ENCODE results near the gene CSE1L. TPM values are rescaled to one million over a fixed set of nuclear protein-coding genes. Genes with fewer than 3 reads are reported as not detected.
"Not testable (repeated sequence)": the region's sequence is repeated elsewhere in the genome, so short reads cannot be mapped to it uniquely, and the experiment has no call there.

Gene CSE1L
- total RNA-seq, 4 donors from 2014 or later: 35.8 to 40.8 (median 39.5) TPM

GRCh38 chr20:49132995-49133478 is 86.9 kb downstream of the CSE1L start:
- no peak for TF ChIP-seq POLR2A (IDR thresholded peaks at IDR 0.05)
- TF ChIP-seq, protein P1, sequence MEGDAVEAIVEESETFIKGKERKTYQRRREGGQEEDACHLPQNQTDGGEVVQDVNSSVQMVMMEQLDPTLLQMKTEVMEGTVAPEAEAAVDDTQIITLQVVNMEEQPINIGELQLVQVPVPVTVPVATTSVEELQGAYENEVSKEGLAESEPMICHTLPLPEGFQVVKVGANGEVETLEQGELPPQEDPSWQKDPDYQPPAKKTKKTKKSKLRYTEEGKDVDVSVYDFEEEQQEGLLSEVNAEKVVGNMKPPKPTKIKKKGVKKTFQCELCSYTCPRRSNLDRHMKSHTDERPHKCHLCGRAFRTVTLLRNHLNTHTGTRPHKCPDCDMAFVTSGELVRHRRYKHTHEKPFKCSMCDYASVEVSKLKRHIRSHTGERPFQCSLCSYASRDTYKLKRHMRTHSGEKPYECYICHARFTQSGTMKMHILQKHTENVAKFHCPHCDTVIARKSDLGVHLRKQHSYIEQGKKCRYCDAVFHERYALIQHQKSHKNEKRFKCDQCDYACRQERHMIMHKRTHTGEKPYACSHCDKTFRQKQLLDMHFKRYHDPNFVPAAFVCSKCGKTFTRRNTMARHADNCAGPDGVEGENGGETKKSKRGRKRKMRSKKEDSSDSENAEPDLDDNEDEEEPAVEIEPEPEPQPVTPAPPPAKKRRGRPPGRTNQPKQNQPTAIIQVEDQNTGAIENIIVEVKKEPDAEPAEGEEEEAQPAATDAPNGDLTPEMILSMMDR (IDR thresholded peaks at IDR 0.05): peak in 1 of 3 donors; percentile 59
- intact Hi-C loops (cut with DNase I; ENCODE audit: low total_unique reads): loop anchor here (5.0 kb wide), 1 partner anchor 84 kb away; the partner anchor contains the start of gene DDX27
- no peak overlapping the region for H3K4me3 ChIP-seq (ENCODE audit: low read depth, poor library complexity, severe bottlenecking)
- DNase-seq (ENCODE audit: low spot score in 2 of 2): peak in 1 of 2 donors; percentile 21
- 40 to 41% methylated on average over 5 of the region's 5 CpGs for WGBS, 2 donors

- no peak overlapping the region for H3K4me3 ChIP-seq (ENCODE audit: low read depth, poor library complexity, severe bottlenecking)
- 76% methylated on average over 3 of the region's 3 CpGs for WGBS, 2 donors
- TF ChIP-seq, protein P1 (IDR thresholded peaks at IDR 0.05): no peak
- TF ChIP-seq POLR2A (IDR thresholded peaks at IDR 0.05): no peak
- intact Hi-C loops (cut with DNase I; ENCODE audit: low total_unique reads): loop anchor here (5.0 kb wide), 1 partner anchor 84 kb away; the partner anchor contains the start of gene DDX27
- no peak for DNase-seq (ENCODE audit: low spot score in 2 of 2)
Observed at GRCh38 chr20:49133571-49133970, 87.5 kb downstream of the CSE1L start.

GRCh38 chr20:49134797-49135196 is 88.7 kb downstream of the CSE1L start:
- DNase-seq (ENCODE audit: low spot score in 2 of 2); H3K4me3 ChIP-seq (ENCODE audit: low read depth, poor library complexity, severe bottlenecking): not testable (repeated sequence)
- WGBS, 2 donors: 82 to 85% methylated on average over 8 of the region's 8 CpGs
- intact Hi-C loops (cut with DNase I; ENCODE audit: low total_unique reads): loop anchor here (5.0 kb wide), 1 partner anchor 83 kb away; the partner anchor contains the start of gene DDX27

- DNase-seq (ENCODE audit: low spot score in 2 of 2): no peak
- 89 to 95% methylated on average over 15 of the region's 15 CpGs for WGBS, 2 donors
- intact Hi-C loops (cut with DNase I; ENCODE audit: low total_unique reads): no loop called here
- no peak overlapping the region for H3K4me3 ChIP-seq (ENCODE audit: low read depth, poor library complexity, severe bottlenecking)
- TF ChIP-seq, protein P1 (IDR thresholded peaks at IDR 0.05): peak in 1 of 3 donors; percentile 9
- TF ChIP-seq POLR2A (IDR thresholded peaks at IDR 0.05): no peak
Observed at GRCh38 chr20:49136817-49137571, 90.9 kb downstream of the CSE1L start.

DNA sequence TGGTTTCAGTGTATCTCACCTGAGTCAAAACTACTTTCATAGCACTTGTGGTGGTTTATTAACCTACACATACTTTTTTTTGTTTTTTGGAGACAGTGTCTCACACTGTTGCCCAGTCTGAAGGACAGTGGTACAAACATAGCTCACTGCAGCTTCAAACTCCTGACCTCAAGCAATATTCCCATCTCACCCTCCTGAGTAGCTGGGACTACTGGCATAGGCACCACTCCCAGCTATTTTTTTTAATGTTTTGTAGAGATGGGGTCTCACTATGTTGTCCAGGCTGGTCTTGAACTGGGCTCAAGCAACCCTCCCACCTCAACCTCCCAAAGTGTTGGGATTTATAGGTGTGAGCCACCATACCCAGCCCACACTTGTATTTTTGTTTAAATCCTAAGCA is 92.3 kb downstream of the CSE1L start:
- no peak for DNase-seq (ENCODE audit: low spot score in 2 of 2)
- intact Hi-C loops (cut with DNase I; ENCODE audit: low total_unique reads): no loop called here
- no peak overlapping the region for H3K4me3 ChIP-seq (ENCODE audit: low read depth, poor library complexity, severe bottlenecking)
- TF ChIP-seq, protein P1 (IDR thresholded peaks at IDR 0.05): no peak
- TF ChIP-seq POLR2A (IDR thresholded peaks at IDR 0.05): no peak

GRCh38 chr20:49140411-49140810 is 94.3 kb downstream of the CSE1L start:
- DNase-seq (ENCODE audit: low spot score in 2 of 2): no peak
- H3K4me3 ChIP-seq (ENCODE audit: low read depth, poor library complexity, severe bottlenecking): no peak overlapping the region
- no peak for TF ChIP-seq POLR2A (IDR thresholded peaks at IDR 0.05)
- TF ChIP-seq, protein P1 (IDR thresholded peaks at IDR 0.05): no peak
- 38 to 51% methylated on average over 2 of the region's 2 CpGs for WGBS, 2 donors
- intact Hi-C loops (cut with DNase I; ENCODE audit: low total_unique reads): no loop called here
